ENCODE data around the gene GRID1. TPM values are rescaled to one million over a fixed set of nuclear protein-coding genes. Genes with fewer than 3 reads are reported as not detected.
"Not testable (repeated sequence)": the region's sequence is repeated elsewhere in the genome, so short reads cannot be mapped to it uniquely, and the experiment has no call there.

GRID1 gene
- total and polyA plus RNA-seq, 9 of the 15 experiments (the other 6 are each of a cell fraction or from before 2014, with no cell fraction given) = 0.01 to 7.2 (median 1.2) TPM

DNA sequence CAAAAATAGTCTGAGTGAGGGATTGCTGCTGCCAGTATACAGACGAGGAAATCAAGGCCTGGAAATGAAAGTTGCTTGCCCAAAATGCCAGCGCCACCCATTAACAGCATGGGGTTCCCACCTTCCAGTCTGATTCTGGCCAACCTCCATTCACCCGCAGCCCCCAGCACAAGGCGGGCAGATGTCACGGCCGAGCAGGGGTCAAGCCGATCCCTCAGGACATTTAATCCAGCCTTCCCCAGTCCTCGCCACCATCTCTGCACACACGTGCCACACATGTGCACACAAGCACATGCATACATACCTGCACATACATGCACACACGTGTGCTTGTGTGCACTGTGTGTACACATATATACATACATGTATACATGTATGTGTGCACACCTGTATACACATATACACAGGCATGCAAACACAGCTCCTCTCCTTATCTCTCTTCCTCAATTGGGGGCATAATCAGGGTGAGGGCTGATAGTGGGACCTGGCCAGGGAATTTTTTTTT lies 122.9 kb downstream of the GRID1 start (continued):
- no peak for TF ChIP-seq ZNF12 (CRISPR knock-in tag; IDR thresholded peaks at IDR 0.05)
- TF ChIP-seq STAT5B (CRISPR knock-in tag; IDR thresholded peaks at IDR 0.05) = no peak

DNA sequence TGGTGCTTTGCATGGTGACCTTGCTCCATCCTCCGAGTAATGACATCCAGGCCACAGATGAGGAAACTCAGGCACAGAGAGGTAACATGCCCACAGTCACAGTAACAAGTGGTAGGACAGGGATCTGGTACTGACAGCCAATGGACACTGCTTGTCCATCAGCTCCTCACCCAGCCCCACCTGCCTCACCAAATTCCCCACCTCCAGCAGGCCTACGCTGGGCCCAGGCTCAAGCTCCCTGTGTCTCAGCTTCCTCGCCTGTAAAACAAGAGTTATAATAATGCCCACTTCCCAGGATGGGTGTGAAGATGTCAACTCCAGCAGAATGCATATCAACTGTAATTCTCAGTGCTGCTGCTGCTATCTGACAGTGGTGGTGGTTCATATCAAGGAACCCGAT lies 123.8 kb downstream of the GRID1 start:
- intact Hi-C loops (cut with micrococcal nuclease) = no loop called here
- TF ChIP-seq ASH1L (IDR thresholded peaks at IDR 0.05; ENCODE audit: borderline replicate concordance, low read depth, partially characterized antibody) (no peak), CREBBP (IDR thresholded peaks at IDR 0.05; ENCODE audit: low read depth, low read length) (no peak), RHOXF2B (CRISPR knock-in tag; conservative IDR thresholded peaks at IDR 0.05) (no peak), HIVEP1 (CRISPR knock-in tag; IDR thresholded peaks at IDR 0.05) (no peak), CTBP1 (IDR thresholded peaks at IDR 0.05; ENCODE audit: borderline replicate concordance) (no peak), SRSF9 (IDR thresholded peaks at IDR 0.05; ENCODE audit: borderline replicate concordance, low read depth, low read length) (no peak), SIN3B (IDR thresholded peaks at IDR 0.05; ENCODE audit: low read depth) (no peak), ZNF217 (CRISPR knock-in tag; IDR thresholded peaks at IDR 0.05) (no peak), ARHGAP35 (IDR thresholded peaks at IDR 0.05; ENCODE audit: partially characterized antibody) (no peak), DACH1 (IDR thresholded peaks at IDR 0.05; ENCODE audit: partially characterized antibody) (no peak)
- TF ChIP-seq, protein P1, sequence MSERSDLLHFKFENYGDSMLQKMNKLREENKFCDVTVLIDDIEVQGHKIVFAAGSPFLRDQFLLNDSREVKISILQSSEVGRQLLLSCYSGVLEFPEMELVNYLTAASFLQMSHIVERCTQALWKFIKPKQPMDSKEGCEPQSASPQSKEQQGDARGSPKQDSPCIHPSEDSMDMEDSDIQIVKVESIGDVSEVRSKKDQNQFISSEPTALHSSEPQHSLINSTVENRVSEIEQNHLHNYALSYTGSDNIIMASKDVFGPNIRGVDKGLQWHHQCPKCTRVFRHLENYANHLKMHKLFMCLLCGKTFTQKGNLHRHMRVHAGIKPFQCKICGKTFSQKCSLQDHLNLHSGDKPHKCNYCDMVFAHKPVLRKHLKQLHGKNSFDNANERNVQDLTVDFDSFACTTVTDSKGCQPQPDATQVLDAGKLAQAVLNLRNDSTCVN (CRISPR knock-in tag; IDR thresholded peaks at IDR 0.05) = no peak
- ATAC-seq (no peak), FAIRE-seq (no peak), DNase-seq (ENCODE audit: extremely low read depth in 1 of 4, low spot score in 3 of 4) (no peak)
- CTCF ChIA-PET (ENCODE audit: low intra/inter-chr PET ratio) = no interaction called here
- Histone ChIP-seq H3K27me3 (ENCODE audit: control insufficient read depth in 2 of 2, insufficient read depth in 2 of 2, low read length in 2 of 2) (no peaks in the 10 kb centered on the region), H3K9me3 (replicated peaks; ENCODE audit: control insufficient read depth, insufficient read depth, low read depth, low read length) (no peaks in the 10 kb centered on the region), H3K79me2 (ENCODE audit: control insufficient read depth, insufficient read depth, low read length) (no peaks in the 10 kb centered on the region), H4K20me1 (replicated peaks; ENCODE audit: control insufficient read depth, insufficient read depth, low read length) (no peaks in the 10 kb centered on the region), H3K9ac (ENCODE audit: insufficient read depth in 1 of 2, low read depth in 2 of 2, low read length in 2 of 2) (no peak overlapping the region), H3K27ac (ENCODE audit: extremely low read depth, low read depth, low read length) (no peak overlapping the region), H2AFZ (ENCODE audit: low read depth, low read length) (no peak overlapping the region), H3K4me3 (no peak overlapping the region), H3K36me3 (ENCODE audit: control insufficient read depth, insufficient read depth, low read length) (no peaks in the 10 kb centered on the region), H3K4me2 (ENCODE audit: insufficient read depth, low read length) (no peak overlapping the region), H3K9me1 (ENCODE audit: control insufficient read depth, insufficient read depth, low read length) (no peaks in the 10 kb centered on the region), H3K4me1 (replicated peaks in 1 of 2; ENCODE audit: control insufficient read depth in 2 of 2, insufficient read depth in 2 of 2, low read length in 2 of 2) (no peaks in the 10 kb centered on the region)
- POLR2A ChIA-PET = no interaction called here
- WGBS (ENCODE audit: insufficient coverage, low coverage, missing lambda C conversion rate) = 3% methylated on average over 3 of the region's 4 CpGs
- in situ Hi-C loops (cut with MboI) = no loop called here
- BruUV-seq (replicated peaks) = no TSS peak

DNA sequence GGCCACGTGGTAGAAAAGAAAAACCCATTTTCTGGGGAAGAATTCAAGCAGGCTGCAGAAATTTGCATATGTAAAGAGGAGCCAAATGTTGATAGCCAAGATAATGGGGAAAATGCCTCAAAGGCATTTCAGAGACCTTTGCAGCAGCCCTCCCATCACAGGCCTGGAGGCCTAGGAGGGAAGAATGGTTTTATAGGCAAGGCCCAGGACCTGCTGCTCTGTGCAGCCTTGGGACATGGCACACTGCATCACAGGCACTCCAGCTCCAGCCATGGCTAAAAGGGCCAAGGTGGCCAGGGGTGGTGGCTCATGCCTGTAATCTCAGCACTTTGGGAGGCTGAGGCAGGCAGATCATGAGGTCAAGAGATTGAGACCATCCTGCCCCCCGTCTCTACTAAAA lies 128.5 kb downstream of the GRID1 start:
- H3K36me3 ChIP-seq (ENCODE audit: control insufficient read depth, insufficient read depth, low read length); intact Hi-C loops (cut with micrococcal nuclease); H3K4me1 ChIP-seq (replicated peaks in 1 of 2; ENCODE audit: control insufficient read depth in 2 of 2, insufficient read depth in 2 of 2, low read length in 2 of 2); in situ Hi-C loops (cut with MboI); H3K9ac ChIP-seq (ENCODE audit: insufficient read depth in 1 of 2, low read depth in 2 of 2, low read length in 2 of 2); POLR2A ChIA-PET; ATAC-seq; BruUV-seq (replicated peaks); DNase-seq (ENCODE audit: extremely low read depth in 1 of 4, low spot score in 3 of 4); CTCF ChIA-PET (ENCODE audit: low intra/inter-chr PET ratio); H4K20me1 ChIP-seq (replicated peaks; ENCODE audit: control insufficient read depth, insufficient read depth, low read length); H3K4me2 ChIP-seq (ENCODE audit: insufficient read depth, low read length); H3K79me2 ChIP-seq (ENCODE audit: control insufficient read depth, insufficient read depth, low read length); FAIRE-seq; H3K27ac ChIP-seq (ENCODE audit: extremely low read depth, low read depth, low read length); H3K4me3 ChIP-seq; H3K27me3 ChIP-seq (ENCODE audit: control insufficient read depth in 2 of 2, insufficient read depth in 2 of 2, low read length in 2 of 2); H3K9me3 ChIP-seq (replicated peaks; ENCODE audit: control insufficient read depth, insufficient read depth, low read depth, low read length); H3K9me1 ChIP-seq (ENCODE audit: control insufficient read depth, insufficient read depth, low read length); H2AFZ ChIP-seq (ENCODE audit: low read depth, low read length): not testable (repeated sequence)
- WGBS (ENCODE audit: insufficient coverage, low coverage, missing lambda C conversion rate) = 0% methylated on average over 2 of the region's 2 CpGs
